Prostate gland (tissue), 2 donors: Measurements from ENCODE around the gene IL3. TPM values are rescaled to one million over a fixed set of nuclear protein-coding genes. Genes with fewer than 3 reads are reported as not detected.
A peak's percentile ranks its signal among the peaks of the same experiment; 100 is the strongest.

Experiments
- DNase-seq: peaks from one replicate; pipeline ENCODE4 v3.0.0-alpha.2; 2019; ENCODE audit warnings: low spot score
- H3K27ac ChIP-seq, 2 donors: fragments of 200-600 bp; sonication (generic); 2 replicates each; pipeline ENCODE4 v1.5.1; 2017 to 2019
- H3K27me3 ChIP-seq: fragments of 200-600 bp; sonication (generic); replicated peaks from 2 replicates; pipeline ENCODE4 v1.5.1; 2019; ENCODE audit not compliant: insufficient read depth
- H3K36me3 ChIP-seq, 2 donors: fragments of 200-600 bp; sonication (generic); 1 replicate in 1 of 2; 2 replicates in 1 of 2; pipeline versions ENCODE4 v1.5.1 to v1.8.1; 2017 to 2019
- H3K4me1 ChIP-seq: fragments of 200-600 bp; sonication (generic); replicated peaks from 2 replicates; pipeline ENCODE4 v1.5.1; 2019
- H3K4me3 ChIP-seq, 2 donors: fragments of 200-600 bp; sonication (generic); 2 replicates each; pipeline ENCODE4 v1.5.1; 2017 to 2019
- H3K9me3 ChIP-seq: fragments of 200-600 bp; sonication (generic); 2 replicates; pipeline ENCODE4 v1.5.1; 2017
- CTCF ChIP-seq, 4 experiments: fragments of 200-600 bp in 2 of 4; fragments of 450-650 bp in 2 of 4; sonication (generic) in 2 of 4; IDR thresholded peaks; 1 replicate in 3 of 4; 2 replicates in 1 of 4; pipeline ENCODE4 v1.5.1; 2016 to 2019; ENCODE audit warnings: antibody characterized with exemption in 4 of 4, mild to moderate bottlenecking in 2 of 4, moderate library complexity in 2 of 4
- POLR2A ChIP-seq: fragments of 450-650 bp; IDR thresholded peaks from one replicate; pipeline ENCODE4 v1.6.1; 2016; ENCODE audit warnings: antibody characterized with exemption, mild to moderate bottlenecking
- POLR2AphosphoS5 ChIP-seq: sonication (generic); formaldehyde crosslinking; IDR thresholded peaks from one replicate; pipeline ENCODE4 v1.6.1; 2017; ENCODE audit warnings: antibody characterized with exemption
- WGBS: methylation state at CpG from one replicate; pipeline ENCODE4 v1.1.5; 2018; 5-methylcytosine and 5-hydroxymethylcytosine counted together
- intact Hi-C: fragments of 100-400 bp; cut with DNase I; formaldehyde crosslinking; loops from one replicate; pipeline ENCODE4 v1.14.2; 2022
- total RNA-seq, 2 donors: library from RNA; depleted of rRNA; stranded (reverse); fragments of >200 nt; gene quantifications; one replicate each; pipeline ENCODE4 v1.1.0, GENCODE V29; 2016

IL3 gene
- total RNA-seq, 2 donors from 2014 or later, result not detected

DNA sequence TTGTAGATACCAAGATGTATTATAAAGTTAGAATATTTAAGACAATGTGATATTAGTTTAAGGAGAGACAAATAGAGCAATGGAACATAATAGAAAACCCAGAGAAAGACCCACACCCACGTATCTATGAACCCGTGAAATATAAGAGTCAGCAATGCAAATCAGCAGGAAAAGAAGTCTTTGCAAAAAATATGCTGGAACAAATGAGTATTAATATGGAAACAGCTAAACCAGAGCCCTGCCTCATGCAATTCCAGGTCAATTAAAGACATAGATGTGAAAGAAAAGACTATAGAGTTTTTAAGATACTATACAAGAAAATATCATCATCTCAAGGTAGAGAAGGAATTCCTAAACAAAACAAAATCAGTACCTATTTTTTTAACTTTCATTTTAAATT, 23.1 kb upstream of the IL3 start:
- H3K9me3 ChIP-seq, result no peaks in the 10 kb centered on the region
- intact Hi-C loops, result no loop called here
- no peak for TF ChIP-seq CTCF (IDR thresholded peaks at IDR 0.05)
- no peak for TF ChIP-seq POLR2AphosphoS5
- no peak for TF ChIP-seq POLR2A
- 43% methylated on average over 2 of the region's 2 CpGs for WGBS
- H3K4me3 ChIP-seq, result no peak overlapping the region
- H3K4me1 ChIP-seq, result no peaks in the 10 kb centered on the region
- no peaks in the 10 kb centered on the region for H3K36me3 ChIP-seq
- no peaks in the 10 kb centered on the region for H3K27me3 ChIP-seq
- DNase-seq, result no peak
- H3K27ac ChIP-seq, result no peak overlapping the region

- Histone ChIP-seq H3K36me3 (no peaks in the 10 kb centered on the region), H3K4me3 (no peak overlapping the region), H3K4me1 (no peaks in the 10 kb centered on the region), H3K9me3 (no peaks in the 10 kb centered on the region), H3K27me3 (no peaks in the 10 kb centered on the region), H3K27ac (no peak overlapping the region)
- peak; percentile 3 for DNase-seq
- 78% methylated on average over 10 of the region's 10 CpGs for WGBS
- TF ChIP-seq CTCF (IDR thresholded peaks at IDR 0.05) (no peak), POLR2AphosphoS5 (no peak), POLR2A (no peak)
- intact Hi-C loops, result no loop called here
Observed at GRCh38 chr5:132044207-132044606, 16.2 kb upstream of the IL3 start.

DNA sequence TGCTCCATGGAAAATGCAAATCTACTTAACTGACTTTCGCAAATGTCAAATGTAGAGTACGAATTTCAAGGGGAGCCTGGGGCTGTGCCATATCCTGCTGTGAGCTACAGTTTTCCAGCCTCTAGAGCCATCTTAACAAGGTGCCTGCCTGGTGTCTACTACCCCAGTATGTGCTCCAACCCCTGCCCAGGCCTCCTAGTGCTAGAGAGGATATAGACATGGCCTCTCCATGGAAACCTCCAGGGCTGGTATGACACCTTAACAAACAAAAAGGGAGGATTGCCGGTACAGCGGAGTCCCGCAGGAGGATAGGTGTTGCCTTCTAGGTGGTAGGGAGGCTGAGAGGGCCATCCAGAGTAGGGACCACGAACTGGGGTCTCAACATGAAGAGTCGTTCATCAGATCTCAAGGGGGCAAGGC, 13.6 kb upstream of the IL3 start:
- Histone ChIP-seq H3K9me3 (no peaks in the 10 kb centered on the region), H3K27ac (no peak overlapping the region), H3K27me3 (no peaks in the 10 kb centered on the region), H3K4me1 (no peaks in the 10 kb centered on the region), H3K4me3 (no peak overlapping the region), H3K36me3 (no peaks in the 10 kb centered on the region)
- DNase-seq, result no peak
- intact Hi-C loops, result no loop called here
- no peak for TF ChIP-seq POLR2A
- no peak for TF ChIP-seq CTCF (IDR thresholded peaks at IDR 0.05)
- TF ChIP-seq POLR2AphosphoS5, result no peak
- 83% methylated on average over 7 of the region's 7 CpGs for WGBS

DNA sequence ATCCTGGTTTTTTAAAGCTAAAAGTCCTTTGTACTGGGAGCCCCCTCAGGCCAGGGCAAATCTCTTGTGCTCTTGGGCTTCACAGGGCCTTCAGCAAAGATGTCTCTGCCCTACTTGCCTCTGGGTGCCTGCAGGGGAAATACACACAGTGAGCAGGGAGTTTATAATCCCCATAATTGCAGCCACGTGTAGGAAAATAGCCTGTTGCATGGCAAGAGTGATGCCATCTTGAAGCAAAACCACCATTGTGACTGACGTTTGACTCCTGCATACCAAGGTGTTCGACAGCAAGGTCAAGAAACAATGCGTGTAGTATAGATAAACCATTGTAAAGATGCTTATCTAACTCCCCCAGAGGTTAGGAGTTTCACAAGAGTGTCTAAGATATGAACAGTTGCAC, 11.4 kb upstream of the IL3 start:
- Histone ChIP-seq H3K27ac (no peak overlapping the region), H3K9me3 (no peaks in the 10 kb centered on the region), H3K4me3 (no peak overlapping the region), H3K4me1 (no peaks in the 10 kb centered on the region), H3K27me3 (no peaks in the 10 kb centered on the region), H3K36me3 (no peaks in the 10 kb centered on the region)
- DNase-seq, result no peak
- no peak for TF ChIP-seq POLR2AphosphoS5
- TF ChIP-seq POLR2A, result no peak
- TF ChIP-seq CTCF (IDR thresholded peaks at IDR 0.05), result no peak
- intact Hi-C loops, result no loop called here
- 24% methylated on average over 4 of the region's 4 CpGs for WGBS

DNA sequence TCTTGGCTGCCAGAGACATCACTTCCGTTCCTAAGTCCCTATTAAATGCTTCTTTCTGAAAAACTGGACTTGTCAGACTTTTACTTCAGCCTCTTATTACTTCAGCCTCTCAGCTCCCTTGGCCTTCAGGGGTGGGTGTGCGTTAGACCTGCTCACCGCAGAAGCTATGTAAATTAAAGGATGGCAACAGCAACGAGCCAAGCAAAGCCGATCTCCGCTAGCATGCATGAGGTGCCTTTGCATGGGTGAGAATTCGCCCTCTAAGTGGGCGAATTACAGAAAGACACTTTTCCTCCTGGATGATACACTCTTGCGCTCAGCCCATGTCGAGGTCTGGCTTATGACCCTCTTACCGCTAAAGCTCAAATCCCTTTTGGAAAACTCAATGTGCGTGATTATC, 10.9 kb upstream of the IL3 start:
- Histone ChIP-seq H3K27me3 (no peaks in the 10 kb centered on the region), H3K36me3 (no peaks in the 10 kb centered on the region), H3K9me3 (no peaks in the 10 kb centered on the region), H3K4me3 (no peak overlapping the region), H3K4me1 (no peaks in the 10 kb centered on the region), H3K27ac (no peak overlapping the region)
- intact Hi-C loops, result no loop called here
- 88% methylated on average over 12 of the region's 12 CpGs for WGBS
- peak; percentile 2 for DNase-seq
- no peak for TF ChIP-seq POLR2A
- no peak for TF ChIP-seq CTCF (IDR thresholded peaks at IDR 0.05)
